GM12878 (cell line): ENCODE measurements around the gene CCDC85B. TPM values are rescaled to one million over a fixed set of nuclear protein-coding genes. Genes with fewer than 3 reads are reported as not detected.

ENCODE experiments used
- CREB1 ChIP-seq: IDR thresholded peaks from 2 replicates; pipeline ENCODE4 v1.6.1; 2012; ENCODE audit warnings: low read depth, mild to moderate bottlenecking, inconsistent platforms
- HDAC2 ChIP-seq: fragments of 200-600 bp; sonication (generic); IDR thresholded peaks from 2 replicates; pipeline ENCODE4 v1.6.1; 2017
- IKZF1 ChIP-seq: fragments of 450-650 bp; conservative IDR thresholded peaks from 2 replicates; pipeline ENCODE4 v1.6.1; 2017; ENCODE audit warnings: antibody characterized with exemption, mild to moderate bottlenecking
- IRF5 ChIP-seq: fragments of 450-650 bp; IDR thresholded peaks from 2 replicates; pipeline ENCODE4 v1.6.1; 2017; ENCODE audit warnings: borderline replicate concordance
- MEF2A ChIP-seq: IDR thresholded peaks from 2 replicates; pipeline ENCODE4 v1.6.1; 2011; ENCODE audit warnings: low read depth, mild to moderate bottlenecking, low read length, moderate library complexity; ENCODE audit not compliant: insufficient read depth
- NR2F1 ChIP-seq: fragments of 450-650 bp; conservative IDR thresholded peaks from 2 replicates; pipeline ENCODE4 v1.6.1; 2017; ENCODE audit warnings: mild to moderate bottlenecking
- RAD21 ChIP-seq: IDR thresholded peaks from 2 replicates; pipeline ENCODE4 v1.6.1; 2011; ENCODE audit warnings: mild to moderate bottlenecking, low read depth, low read length, moderate library complexity; ENCODE audit not compliant: insufficient read depth
- RELB ChIP-seq: fragments of 450-650 bp; IDR thresholded peaks from 2 replicates; pipeline ENCODE4 v1.6.1; 2017; ENCODE audit warnings: low read depth, mild to moderate bottlenecking, moderate library complexity
- REST ChIP-seq: IDR thresholded peaks from 2 replicates; pipeline ENCODE4 v1.6.1; 2012; ENCODE audit warnings: mild to moderate bottlenecking, low read depth, low read length
- SP1 ChIP-seq: IDR thresholded peaks from one replicate; pipeline ENCODE4 v1.6.1; 2011; ENCODE audit warnings: low read depth, low read length
- SREBF2 ChIP-seq: IDR thresholded peaks from 2 replicates; pipeline ENCODE4 v1.6.1; 2012; ENCODE audit warnings: mild to moderate bottlenecking, low read length
- YBX1 ChIP-seq: fragments of 450-650 bp; IDR thresholded peaks from 2 replicates; pipeline ENCODE4 v1.6.1; 2016; ENCODE audit warnings: antibody characterized with exemption
- ZBTB11 ChIP-seq: fragments of 450-650 bp; formaldehyde crosslinking; IDR thresholded peaks from 2 replicates; pipeline ENCODE4 v1.5.0; 2022; ENCODE audit warnings: mild to moderate bottlenecking, missing genetic modification characterization
- ZBTB40 ChIP-seq: fragments of 450-650 bp; IDR thresholded peaks from 2 replicates; pipeline ENCODE4 v1.6.1; 2016; ENCODE audit warnings: mild to moderate bottlenecking, moderate library complexity, borderline replicate concordance
- polyA plus RNA-seq, 11 experiments: library from polyadenylated mRNA; depleted of rRNA in 4 of 11; unstranded in 6 of 11; stranded (reverse) in 5 of 11; fragments of >200 nt; fragmentation: Nextera tagmentation in 4 of 11; fragmentation: Illumina TruSeq in 1 of 11; extraction: Ambion mirVana in 4 of 11; extraction: Trizol in 1 of 11; gene quantifications; 1 replicate in 1 of 11; 2 replicates in 10 of 11; pipeline versions ENCODE4 v1.2.1 to v1.2.3, GENCODE V29; 2011 to 2016; ENCODE audit warnings: inconsistent platforms in 2 of 11, missing spikeins in 2 of 11, low read depth in 1 of 11
- total RNA-seq, 4 experiments: library from RNA; depleted of rRNA in 3 of 4; stranded (reverse); fragments of >200 nt in 3 of 4; fragmentation: Illumina TruSeq in 1 of 4; extraction: Trizol in 1 of 4; gene quantifications; 2 replicates each; pipeline versions ENCODE4 v1.2.1 to v1.2.3, GENCODE V29; 2013 to 2021

CCDC85B gene
- total and polyA plus RNA-seq, 10 of the 15 experiments (the other 5 are each of a cell fraction or from before 2014, with no cell fraction given), result 0.32 to 114 (median 49.5) TPM

GRCh38 chr11:65859095-65859811, 31.2 kb upstream of the CCDC85B start (continued):
- TF ChIP-seq RAD21 (no peak), IRF5 (no peak), SP1 (peak; percentile 69), ZBTB11 (no peak), MEF2A (no peak), CREB1 (no peak), YBX1 (no peak), HDAC2 (no peak), REST (no peak; the same call in 1 of the 2 replicates), SREBF2 (no peak), NR2F1 (0 out of 2 replicates have a peak, but pooled peaks have one; percentile 8), IKZF1 (no peak), RELB (no peak), ZBTB40 (no peak)
